Naive B cell (primary cell): ENCODE results near the gene BTN1A1. TPM values are rescaled to one million over a fixed set of nuclear protein-coding genes. Genes with fewer than 3 reads are reported as not detected.

Experiments used
- ATAC-seq, 2 donors: fragments of 150-1000 bp; cut with Tn5 transposase; 2 replicates each; pipeline ENCODE4 v1.10.0; 2021; ENCODE audit warnings: low read depth in 2 of 2, mild to moderate bottlenecking in 2 of 2, moderate library complexity in 2 of 2
- DNase-seq: peaks from one replicate; pipeline ENCODE4 v3.0.0; 2022
- H3K27ac Mint-ChIP-seq, 6 donors: one replicate each; pipeline ENCODE4 v1.8.0; 2020 to 2022; ENCODE audit warnings: mild to moderate bottlenecking in 6 of 6, mixed read lengths in 6 of 6, moderate library complexity in 5 of 6, inconsistent platforms in 2 of 6
- H3K27me3 Mint-ChIP-seq, 3 donors: one replicate each; pipeline ENCODE4 v1.8.0; 2021 to 2022; ENCODE audit warnings: mixed read lengths in 3 of 3, mild to moderate bottlenecking in 1 of 3
- H3K36me3 Mint-ChIP-seq, 2 donors: one replicate each; pipeline ENCODE4 v1.8.0; 2020 to 2022; ENCODE audit warnings: mixed read lengths in 2 of 2, inconsistent platforms in 1 of 2, mild to moderate bottlenecking in 1 of 2
- H3K4me1 Mint-ChIP-seq, 3 donors: one replicate each; pipeline ENCODE4 v1.8.0; 2020 to 2022; ENCODE audit warnings: mixed read lengths in 3 of 3, inconsistent platforms in 1 of 3, mild to moderate bottlenecking in 1 of 3, moderate library complexity in 1 of 3
- H3K4me3 Mint-ChIP-seq, 8 donors: one replicate each; pipeline ENCODE4 v1.8.0; 2020 to 2022; ENCODE audit warnings: mild to moderate bottlenecking in 8 of 8, mixed read lengths in 8 of 8, moderate library complexity in 8 of 8, inconsistent platforms in 2 of 8
- H3K9me3 Mint-ChIP-seq, 7 donors: one replicate each; pipeline ENCODE4 v1.8.0; 2020 to 2022; ENCODE audit warnings: mixed read lengths in 7 of 7, mild to moderate bottlenecking in 5 of 7, inconsistent platforms in 2 of 7, moderate library complexity in 1 of 7
- polyA plus RNA-seq, 6 donors: library from polyadenylated mRNA; unstranded; fragments of 300-500 nt; fragmentation: Illumina TruSeq; gene quantifications; one replicate each; pipeline ENCODE4 v1.2.3, GENCODE V29; 2021; ENCODE audit warnings: low read depth in 6 of 6

BTN1A1 gene
- polyA plus RNA-seq, 6 donors from 2014 or later, result 0.19 to 0.25 TPM; not detected in 4

- peak; percentile 30 to 34 for ATAC-seq
- Mint-ChIP-seq H3K4me1 (peaks cover 42 to 60% (median 45%) of the 10 kb centered on the region in 3 donors), H3K4me3 (peak overlapping the region in 7 of 8 donors; percentile 1 to 88 (median 41)), H3K9me3 (peaks cover 0 to 12% (median 7%) of the 10 kb centered on the region in 7 donors), H3K27me3 (no peaks in the 10 kb centered on the region), H3K36me3 (peaks cover 33 to 55% of the 10 kb centered on the region in 2 donors), H3K27ac (peak overlapping the region; percentile 49 to 94 (median 79))
- DNase-seq, result no peak
Observed at GRCh38 chr6:26468829-26469228, 31.3 kb upstream of the BTN1A1 start.

GRCh38 chr6:26470643-26471042 is 29.5 kb upstream of the BTN1A1 start:
- Mint-ChIP-seq H3K36me3 (peaks cover 21 to 39% of the 10 kb centered on the region in 2 donors), H3K4me3 (peak overlapping the region in 1 of 8 donors; percentile 1), H3K9me3 (peaks cover 0 to 12% (median 7%) of the 10 kb centered on the region in 7 donors), H3K27me3 (no peaks in the 10 kb centered on the region), H3K4me1 (peaks cover 42 to 60% (median 46%) of the 10 kb centered on the region in 3 donors), H3K27ac (peak overlapping the region in 3 of 6 donors; percentile 50 to 99 (median 91))
- ATAC-seq (no peak), DNase-seq (no peak)

GRCh38 chr6:26471970-26472369 is 28.1 kb upstream of the BTN1A1 start:
- H3K27me3 Mint-ChIP-seq, result no peaks in the 10 kb centered on the region
- peak overlapping the region in 5 of 6 donors; percentile 60 to 99 (median 92) for H3K27ac Mint-ChIP-seq
- DNase-seq, result no peak
- peaks cover 0 to 12% (median 7%) of the 10 kb centered on the region in 7 donors for H3K9me3 Mint-ChIP-seq
- H3K36me3 Mint-ChIP-seq, result peaks cover 8 to 28% of the 10 kb centered on the region in 2 donors
- H3K4me1 Mint-ChIP-seq, result peaks cover 54 to 68% (median 58%) of the 10 kb centered on the region in 3 donors
- no peak for ATAC-seq
- H3K4me3 Mint-ChIP-seq, result peak overlapping the region in 3 of 8 donors; percentile 15 to 44 (median 23)

GRCh38 chr6:26472549-26473290 is 27.4 kb upstream of the BTN1A1 start:
- H3K36me3 Mint-ChIP-seq, result peaks cover 7 to 26% of the 10 kb centered on the region in 2 donors
- ATAC-seq (no peak), DNase-seq (no peak)
- peaks cover 60 to 73% (median 61%) of the 10 kb centered on the region in 3 donors for H3K4me1 Mint-ChIP-seq
- peak overlapping the region; percentile 98 to 99 (median 99) for H3K27ac Mint-ChIP-seq
- H3K4me3 Mint-ChIP-seq, result peak overlapping the region; percentile 14 to 98 (median 97)
- H3K27me3 Mint-ChIP-seq, result no peaks in the 10 kb centered on the region
- H3K9me3 Mint-ChIP-seq, result peaks cover 0 to 12% (median 7%) of the 10 kb centered on the region in 7 donors

- Mint-ChIP-seq H3K4me1 (peaks cover 61 to 73% (median 63%) of the 10 kb centered on the region in 3 donors), H3K9me3 (peaks cover 0 to 12% (median 7%) of the 10 kb centered on the region in 7 donors), H3K27me3 (no peaks in the 10 kb centered on the region), H3K4me3 (peak overlapping the region; percentile 89 to 98 (median 97)), H3K27ac (peak overlapping the region; percentile 98 to 99 (median 99)), H3K36me3 (peaks cover 7 to 19% of the 10 kb centered on the region in 2 donors)
- DNase-seq, result no peak
- no peak for ATAC-seq
Observed at GRCh38 chr6:26473429-26473757, 26.7 kb upstream of the BTN1A1 start.

GRCh38 chr6:26473758-26474438 is 26.2 kb upstream of the BTN1A1 start:
- Mint-ChIP-seq H3K36me3 (peaks cover 3 to 14% of the 10 kb centered on the region in 2 donors), H3K9me3 (peaks cover 0 to 11% (median 7%) of the 10 kb centered on the region in 7 donors), H3K27me3 (no peaks in the 10 kb centered on the region), H3K4me1 (peaks cover 61 to 73% (median 63%) of the 10 kb centered on the region in 3 donors), H3K4me3 (peak overlapping the region; percentile 89 to 98 (median 97)), H3K27ac (peak overlapping the region; percentile 98 to 99 (median 99))
- DNase-seq (peak; percentile 87), ATAC-seq (peak; percentile 89 to 92)

- peak overlapping the region; percentile 98 to 99 (median 99) for H3K27ac Mint-ChIP-seq
- peaks cover 64 to 75% (median 66%) of the 10 kb centered on the region in 3 donors for H3K4me1 Mint-ChIP-seq
- ATAC-seq (no peak), DNase-seq (no peak)
- H3K9me3 Mint-ChIP-seq, result peaks cover 0 to 11% (median 6%) of the 10 kb centered on the region in 7 donors
- H3K4me3 Mint-ChIP-seq, result peak overlapping the region; percentile 89 to 98 (median 97)
- H3K27me3 Mint-ChIP-seq, result no peaks in the 10 kb centered on the region
- peaks cover 0 to 10% of the 10 kb centered on the region in 2 donors for H3K36me3 Mint-ChIP-seq
Observed at GRCh38 chr6:26474439-26474881, 25.6 kb upstream of the BTN1A1 start.

GRCh38 chr6:26475823-26476729 is 24.0 kb upstream of the BTN1A1 start:
- Mint-ChIP-seq H3K36me3 (peaks cover 0 to 10% of the 10 kb centered on the region in 2 donors), H3K4me3 (peak overlapping the region; percentile 61 to 97 (median 83)), H3K4me1 (peaks cover 68 to 76% (median 72%) of the 10 kb centered on the region in 3 donors), H3K27me3 (no peaks in the 10 kb centered on the region), H3K9me3 (peaks cover 0 to 11% (median 6%) of the 10 kb centered on the region in 7 donors), H3K27ac (peak overlapping the region in 5 of 6 donors; percentile 91 to 99 (median 94))
- ATAC-seq, result no peak
- DNase-seq, result no peak

GRCh38 chr6:26476896-26477295 is 23.2 kb upstream of the BTN1A1 start:
- Mint-ChIP-seq H3K27ac (peak overlapping the region; percentile 88 to 99 (median 94)), H3K4me3 (peak overlapping the region; percentile 61 to 97 (median 83)), H3K27me3 (no peaks in the 10 kb centered on the region), H3K9me3 (peaks cover 0 to 4% (median under 1%) of the 10 kb centered on the region in 7 donors), H3K4me1 (peaks cover 64 to 75% (median 71%) of the 10 kb centered on the region in 3 donors), H3K36me3 (peaks cover 0 to 2% of the 10 kb centered on the region in 2 donors)
- ATAC-seq (no peak), DNase-seq (peak; percentile 19)

GRCh38 chr6:26477426-26477825 is 22.7 kb upstream of the BTN1A1 start:
- Mint-ChIP-seq H3K4me3 (peak overlapping the region; percentile 61 to 97 (median 83)), H3K27me3 (no peaks in the 10 kb centered on the region), H3K4me1 (peaks cover 64 to 75% (median 70%) of the 10 kb centered on the region in 3 donors), H3K9me3 (peaks cover 0 to 4% (median 0%) of the 10 kb centered on the region in 7 donors), H3K36me3 (no peaks in the 10 kb centered on the region), H3K27ac (peak overlapping the region; percentile 88 to 99 (median 94))
- no peak for ATAC-seq
- DNase-seq, result no peak

GRCh38 chr6:26478100-26478984 is 21.8 kb upstream of the BTN1A1 start:
- H3K9me3 Mint-ChIP-seq, result no peaks in the 10 kb centered on the region
- peak overlapping the region in 5 of 6 donors; percentile 67 to 99 (median 91) for H3K27ac Mint-ChIP-seq
- H3K36me3 Mint-ChIP-seq, result no peaks in the 10 kb centered on the region
- no peaks in the 10 kb centered on the region for H3K27me3 Mint-ChIP-seq
- H3K4me3 Mint-ChIP-seq, result peak overlapping the region in 7 of 8 donors; percentile 8 to 95 (median 52)
- peaks cover 57 to 66% (median 61%) of the 10 kb centered on the region in 3 donors for H3K4me1 Mint-ChIP-seq
- ATAC-seq (no peak), DNase-seq (no peak)

GRCh38 chr6:26478985-26479278 is 21.2 kb upstream of the BTN1A1 start:
- peak overlapping the region in 6 of 8 donors; percentile 8 to 95 (median 38) for H3K4me3 Mint-ChIP-seq
- H3K4me1 Mint-ChIP-seq, result peaks cover 53 to 61% (median 56%) of the 10 kb centered on the region in 3 donors

More at GRCh38 chr6:26478985-26479278, 21.2 kb upstream of the BTN1A1 start:
- Mint-ChIP-seq H3K9me3 (no peaks in the 10 kb centered on the region), H3K27me3 (no peaks in the 10 kb centered on the region), H3K27ac (peak overlapping the region in 3 of 6 donors; percentile 66 to 80 (median 72)), H3K36me3 (no peaks in the 10 kb centered on the region)
- peak; percentile 8 to 25 for ATAC-seq
- peak; percentile 44 for DNase-seq
